Peyer's patch (tissue), 4 donors: ENCODE data around the gene CAPN5. TPM values are rescaled to one million over a fixed set of nuclear protein-coding genes. Genes with fewer than 3 reads are reported as not detected.
A peak's percentile ranks its signal among the peaks of the same experiment; 100 is the strongest.
"Not testable (repeated sequence)": the region's sequence is repeated elsewhere in the genome, so short reads cannot be mapped to it uniquely, and the experiment has no call there.

Experiments used
- DNase-seq, 3 donors: peaks; one replicate each; pipeline ENCODE4 v3.0.0-alpha.2; 2017 to 2019
- H3K27ac ChIP-seq, 4 donors: fragments of 200-600 bp; sonication (generic); one replicate each; pipeline ENCODE4 v1.5.1; 2016 to 2019
- H3K27me3 ChIP-seq, 2 donors: fragments of 200-600 bp; sonication (generic); one replicate each; pipeline ENCODE4 v1.5.1; 2019
- H3K36me3 ChIP-seq, 3 donors: fragments of 200-600 bp; sonication (generic); one replicate each; pipeline ENCODE4 v1.5.1; 2016 to 2019
- H3K4me1 ChIP-seq, 4 donors: fragments of 200-600 bp; sonication (generic); one replicate each; pipeline ENCODE4 v1.5.1; 2016 to 2019
- H3K4me3 ChIP-seq, 4 donors: fragments of 200-600 bp; sonication (generic); 1 replicate in 3 of 4; 2 replicates in 1 of 4; pipeline ENCODE4 v1.5.1; 2016 to 2019; ENCODE audit warnings: mild to moderate bottlenecking in 1 of 4
- H3K9me3 ChIP-seq, 4 donors: fragments of 200-600 bp; sonication (generic); one replicate each; pipeline ENCODE4 v1.5.1; 2016 to 2019; ENCODE audit warnings: mild to moderate bottlenecking in 1 of 4
- CTCF ChIP-seq, 6 experiments: fragments of 450-650 bp in 4 of 6; fragments of 200-600 bp in 2 of 6; sonication (generic) in 1 of 6; IDR thresholded peaks; one replicate each; pipeline ENCODE4 v1.5.1; 2017 to 2019; ENCODE audit warnings: antibody characterized with exemption in 6 of 6, mild to moderate bottlenecking in 3 of 6, moderate library complexity in 1 of 6
- POLR2A ChIP-seq, 2 donors: fragments of 450-650 bp; IDR thresholded peaks; one replicate each; pipeline ENCODE4 v1.5.1; 2017; ENCODE audit warnings: antibody characterized with exemption in 2 of 2, mild to moderate bottlenecking in 2 of 2, moderate library complexity in 2 of 2
- total RNA-seq, 4 donors: library from RNA; depleted of rRNA; stranded (reverse); fragments of >200 nt; gene quantifications; one replicate each; pipeline ENCODE4 v1.1.0, GENCODE V29; 2016

Gene CAPN5
- total RNA-seq, 4 donors from 2014 or later, result 75.9 to 203 (median 162) TPM

GRCh38 chr11:77044356-77044755 lies 22.4 kb upstream of the CAPN5 start:
- Histone ChIP-seq H3K4me3 (no peak overlapping the region), H3K27ac (no peak overlapping the region), H3K9me3 (no peaks in the 10 kb centered on the region), H3K36me3 (no peaks in the 10 kb centered on the region), H3K27me3 (no peaks in the 10 kb centered on the region), H3K4me1 (peaks cover 0 to 20% (median 9%) of the 10 kb centered on the region in 4 donors)
- DNase-seq, result no peak
- no peak for TF ChIP-seq CTCF (IDR thresholded peaks at IDR 0.05)
- TF ChIP-seq POLR2A (IDR thresholded peaks at IDR 0.05), result no peak

GRCh38 chr11:77044886-77045285 lies 21.9 kb upstream of the CAPN5 start:
- peaks cover 0 to 17% (median 4%) of the 10 kb centered on the region in 4 donors for H3K4me1 ChIP-seq
- no peaks in the 10 kb centered on the region for H3K9me3 ChIP-seq
- no peak overlapping the region for H3K4me3 ChIP-seq
- H3K27me3 ChIP-seq, result no peaks in the 10 kb centered on the region
- no peak for TF ChIP-seq POLR2A (IDR thresholded peaks at IDR 0.05)
- no peak for TF ChIP-seq CTCF (IDR thresholded peaks at IDR 0.05)
- no peak overlapping the region for H3K27ac ChIP-seq
- no peak for DNase-seq
- H3K36me3 ChIP-seq, result no peaks in the 10 kb centered on the region

GRCh38 chr11:77046060-77046501 lies 20.7 kb upstream of the CAPN5 start:
- no peaks in the 10 kb centered on the region for H3K9me3 ChIP-seq
- H3K27me3 ChIP-seq, result no peaks in the 10 kb centered on the region
- H3K4me1 ChIP-seq, result peaks cover 0 to 13% (median 2%) of the 10 kb centered on the region in 4 donors
- no peaks in the 10 kb centered on the region for H3K36me3 ChIP-seq
- H3K4me3 ChIP-seq, result peak overlapping the region in 1 of 4 donors; percentile 17
- H3K27ac ChIP-seq, result no peak overlapping the region
- peak in 2 of 3 donors; percentile 72 to 89 for DNase-seq
- TF ChIP-seq POLR2A (IDR thresholded peaks at IDR 0.05) (no peak), CTCF (IDR thresholded peaks at IDR 0.05) (peak in 5 of 6 experiments; percentile 27 to 98 (median 97))

- no peaks in the 10 kb centered on the region for H3K9me3 ChIP-seq
- H3K4me3 ChIP-seq, result peak overlapping the region; percentile 12 to 45 (median 30)
- peak overlapping the region in 3 of 4 donors; percentile 8 to 43 (median 39) for H3K27ac ChIP-seq
- no peaks in the 10 kb centered on the region for H3K27me3 ChIP-seq
- H3K36me3 ChIP-seq, result no peaks in the 10 kb centered on the region
- DNase-seq, result peak; percentile 73 to 93 (median 77)
- peaks cover 0 to 13% (median 2%) of the 10 kb centered on the region in 4 donors for H3K4me1 ChIP-seq
- peak; percentile 64 to 91 (median 89) for TF ChIP-seq CTCF (IDR thresholded peaks at IDR 0.05)
- no peak for TF ChIP-seq POLR2A (IDR thresholded peaks at IDR 0.05)
Observed at GRCh38 chr11:77047007-77047927, 19.5 kb upstream of the CAPN5 start.

GRCh38 chr11:77047928-77048446 lies 18.8 kb upstream of the CAPN5 start:
- not testable (repeated sequence) for DNase-seq, H3K4me3 ChIP-seq, H3K27me3 ChIP-seq, H3K36me3 ChIP-seq, H3K27ac ChIP-seq, H3K9me3 ChIP-seq
- peaks cover 0 to 13% (median 2%) of the 10 kb centered on the region in 4 donors for H3K4me1 ChIP-seq

GRCh38 chr11:77049026-77049425 lies 17.7 kb upstream of the CAPN5 start:
- Histone ChIP-seq H3K27ac (peak overlapping the region in 3 of 4 donors; percentile 50 to 71 (median 68)), H3K36me3 (no peaks in the 10 kb centered on the region), H3K27me3 (no peaks in the 10 kb centered on the region), H3K4me1 (peaks cover 0 to 13% (median 2%) of the 10 kb centered on the region in 4 donors), H3K4me3 (no peak overlapping the region), H3K9me3 (no peaks in the 10 kb centered on the region)
- peak in 2 of 3 donors; percentile 66 to 69 for DNase-seq
- TF ChIP-seq POLR2A (IDR thresholded peaks at IDR 0.05) (no peak), CTCF (IDR thresholded peaks at IDR 0.05) (no peak)
